Measurements from ENCODE around the gene AGAP3. TPM values are rescaled to one million over a fixed set of nuclear protein-coding genes. Genes with fewer than 3 reads are reported as not detected.

AGAP3 gene
- total RNA-seq, 1 donor from 2014 or later = 114 TPM

- H3K27me3 Mint-ChIP-seq = peaks cover 3% of the 10 kb centered on the region
- no peak overlapping the region for H3K4me3 Mint-ChIP-seq (ENCODE audit: low read depth)
- no peaks in the 10 kb centered on the region for H3K9me3 Mint-ChIP-seq (ENCODE audit: low read depth)
- no peak for DNase-seq (ENCODE audit: low spot score, unreplicated experiment)
- TF ChIP-seq, protein P1, sequence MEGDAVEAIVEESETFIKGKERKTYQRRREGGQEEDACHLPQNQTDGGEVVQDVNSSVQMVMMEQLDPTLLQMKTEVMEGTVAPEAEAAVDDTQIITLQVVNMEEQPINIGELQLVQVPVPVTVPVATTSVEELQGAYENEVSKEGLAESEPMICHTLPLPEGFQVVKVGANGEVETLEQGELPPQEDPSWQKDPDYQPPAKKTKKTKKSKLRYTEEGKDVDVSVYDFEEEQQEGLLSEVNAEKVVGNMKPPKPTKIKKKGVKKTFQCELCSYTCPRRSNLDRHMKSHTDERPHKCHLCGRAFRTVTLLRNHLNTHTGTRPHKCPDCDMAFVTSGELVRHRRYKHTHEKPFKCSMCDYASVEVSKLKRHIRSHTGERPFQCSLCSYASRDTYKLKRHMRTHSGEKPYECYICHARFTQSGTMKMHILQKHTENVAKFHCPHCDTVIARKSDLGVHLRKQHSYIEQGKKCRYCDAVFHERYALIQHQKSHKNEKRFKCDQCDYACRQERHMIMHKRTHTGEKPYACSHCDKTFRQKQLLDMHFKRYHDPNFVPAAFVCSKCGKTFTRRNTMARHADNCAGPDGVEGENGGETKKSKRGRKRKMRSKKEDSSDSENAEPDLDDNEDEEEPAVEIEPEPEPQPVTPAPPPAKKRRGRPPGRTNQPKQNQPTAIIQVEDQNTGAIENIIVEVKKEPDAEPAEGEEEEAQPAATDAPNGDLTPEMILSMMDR (IDR thresholded peaks at IDR 0.05; ENCODE audit: unreplicated experiment) = no peak
- H3K36me3 Mint-ChIP-seq (ENCODE audit: insufficient read depth) = peaks cover 24% of the 10 kb centered on the region
- H3K4me1 Mint-ChIP-seq (ENCODE audit: low read depth) = peaks cover 7% of the 10 kb centered on the region
- H3K27ac Mint-ChIP-seq = no peak overlapping the region
Observed at GRCh38 chr7:151123158-151123821, 37.0 kb downstream of the AGAP3 start.

DNA sequence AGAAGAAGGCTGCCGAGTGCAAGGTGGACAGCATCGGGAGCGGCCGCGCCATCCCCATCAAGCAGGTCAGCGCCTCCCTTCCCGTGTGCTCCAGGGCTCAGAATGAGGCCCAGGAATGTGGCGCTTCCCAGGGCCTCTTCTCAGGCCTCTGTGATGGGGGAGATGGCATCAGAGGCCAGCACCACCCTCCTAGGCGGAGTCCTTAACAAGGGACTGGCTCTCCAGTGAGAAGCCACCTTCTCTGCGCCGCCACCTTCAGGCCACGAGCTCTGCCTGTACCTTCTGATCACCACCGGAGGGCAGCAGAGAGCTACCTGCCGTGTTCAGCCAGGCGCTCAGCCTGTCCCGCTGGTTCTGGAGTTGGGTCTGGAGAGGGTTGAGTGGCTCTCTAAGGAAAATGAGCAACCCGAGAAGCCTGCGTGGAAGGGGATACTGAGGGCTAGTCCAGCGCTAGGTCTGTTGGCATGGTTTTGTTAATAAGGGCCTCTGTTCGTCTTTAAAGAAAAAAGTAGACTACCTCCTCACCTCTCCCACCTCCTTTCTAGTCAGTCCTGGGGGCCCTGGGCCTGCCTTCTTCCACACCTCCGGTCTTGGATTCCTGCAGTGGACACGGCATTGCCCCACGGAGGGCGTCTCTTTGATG, 37.7 kb downstream of the AGAP3 start:
- Mint-ChIP-seq H3K36me3 (ENCODE audit: insufficient read depth) (peaks cover 23% of the 10 kb centered on the region), H3K9me3 (ENCODE audit: low read depth) (no peaks in the 10 kb centered on the region), H3K4me1 (ENCODE audit: low read depth) (peaks cover 7% of the 10 kb centered on the region), H3K27me3 (peaks cover 3% of the 10 kb centered on the region), H3K27ac (no peak overlapping the region), H3K4me3 (ENCODE audit: low read depth) (peak overlapping the region; percentile 11)
- DNase-seq (ENCODE audit: low spot score, unreplicated experiment) = peak; percentile 82
- TF ChIP-seq, protein P1 (IDR thresholded peaks at IDR 0.05; ENCODE audit: unreplicated experiment) = peak; percentile 98

DNA sequence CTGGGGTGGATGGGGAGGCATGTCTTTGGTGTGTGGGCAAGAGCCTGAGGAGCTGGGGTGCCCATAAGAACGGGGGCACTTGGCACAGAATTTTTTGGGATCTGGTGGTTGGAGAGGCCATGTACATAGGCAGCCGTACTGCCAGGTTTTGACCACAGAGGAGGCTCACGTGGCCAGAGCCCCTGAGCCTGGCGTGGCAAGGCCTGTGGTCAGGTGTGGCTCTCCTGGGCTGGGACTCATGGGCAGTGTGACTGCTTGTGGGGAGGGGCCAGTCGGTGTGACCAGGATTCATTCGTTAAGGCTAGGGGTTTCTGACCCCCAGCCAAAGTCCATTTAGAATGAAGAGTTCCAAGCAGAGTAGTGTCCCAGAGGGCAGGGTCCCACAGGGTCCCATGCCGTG, 38.2 kb downstream of the AGAP3 start:
- Mint-ChIP-seq H3K27me3 (peaks cover 3% of the 10 kb centered on the region), H3K9me3 (ENCODE audit: low read depth) (no peaks in the 10 kb centered on the region), H3K27ac (peak overlapping the region; percentile 81), H3K36me3 (ENCODE audit: insufficient read depth) (peaks cover 20% of the 10 kb centered on the region), H3K4me1 (ENCODE audit: low read depth) (peaks cover 7% of the 10 kb centered on the region), H3K4me3 (ENCODE audit: low read depth) (no peak overlapping the region)
- TF ChIP-seq, protein P1 (IDR thresholded peaks at IDR 0.05; ENCODE audit: unreplicated experiment) = no peak
- no peak for DNase-seq (ENCODE audit: low spot score, unreplicated experiment)

DNA sequence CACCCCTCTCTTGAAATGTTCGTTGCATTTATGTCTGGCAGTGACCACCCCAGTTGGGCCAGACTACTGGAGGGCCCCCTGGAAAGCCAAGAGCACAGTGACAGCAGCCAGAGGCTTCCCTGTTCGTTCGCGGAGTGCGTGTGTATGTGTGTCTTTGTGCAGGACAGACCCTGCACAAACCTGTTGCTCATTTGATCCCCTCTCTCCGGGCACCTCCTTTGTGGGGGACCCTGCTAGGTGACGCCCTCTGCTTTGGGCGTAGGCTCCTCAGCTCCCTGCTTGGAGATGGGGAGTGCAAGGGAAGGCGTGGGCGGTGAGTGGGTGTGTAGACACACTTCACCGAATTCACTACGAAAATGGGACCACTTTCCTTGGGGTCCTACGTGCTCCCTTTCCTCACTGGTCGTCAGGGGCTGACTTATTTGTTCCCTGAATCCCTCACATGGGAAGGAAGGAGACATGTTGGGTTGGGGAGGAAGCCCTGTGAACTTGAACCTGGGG, 38.7 kb downstream of the AGAP3 start:
- no peak for DNase-seq (ENCODE audit: low spot score, unreplicated experiment)
- peak overlapping the region; percentile 66 for H3K4me3 Mint-ChIP-seq (ENCODE audit: low read depth)
- no peaks in the 10 kb centered on the region for H3K9me3 Mint-ChIP-seq (ENCODE audit: low read depth)
- H3K27me3 Mint-ChIP-seq = peaks cover 3% of the 10 kb centered on the region
- no peak overlapping the region for H3K27ac Mint-ChIP-seq
- peaks cover 20% of the 10 kb centered on the region for H3K36me3 Mint-ChIP-seq (ENCODE audit: insufficient read depth)
- H3K4me1 Mint-ChIP-seq (ENCODE audit: low read depth) = peaks cover 7% of the 10 kb centered on the region
- TF ChIP-seq, protein P1 (IDR thresholded peaks at IDR 0.05; ENCODE audit: unreplicated experiment) = no peak

DNA sequence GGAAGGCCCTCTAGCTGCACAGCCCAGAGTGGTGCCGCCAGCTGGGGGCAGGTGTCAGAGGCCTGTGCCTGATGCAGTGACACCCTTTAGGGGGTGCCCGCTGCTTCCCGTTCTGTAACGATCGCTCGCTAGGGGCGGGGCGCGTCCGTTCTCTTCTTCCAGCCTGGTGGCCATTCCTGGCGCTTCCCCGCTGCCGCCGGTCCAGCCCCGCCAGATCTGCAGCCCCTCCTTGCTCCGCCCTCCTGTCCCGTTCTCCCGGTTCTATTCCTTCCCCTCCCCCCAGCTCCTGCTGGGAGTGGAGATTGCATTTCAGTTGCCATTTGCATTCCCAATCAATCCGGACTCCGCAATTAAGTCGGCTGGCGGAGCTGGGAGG, 39.2 kb downstream of the AGAP3 start:
- Mint-ChIP-seq H3K27ac (peak overlapping the region; percentile 6), H3K27me3 (peaks cover 3% of the 10 kb centered on the region), H3K4me1 (ENCODE audit: low read depth) (peaks cover 7% of the 10 kb centered on the region), H3K9me3 (ENCODE audit: low read depth) (no peaks in the 10 kb centered on the region), H3K36me3 (ENCODE audit: insufficient read depth) (peaks cover 23% of the 10 kb centered on the region), H3K4me3 (ENCODE audit: low read depth) (peak overlapping the region; percentile 66)
- TF ChIP-seq, protein P1 (IDR thresholded peaks at IDR 0.05; ENCODE audit: unreplicated experiment) = peak; percentile 22
- DNase-seq (ENCODE audit: low spot score, unreplicated experiment) = peak; percentile 54
